ENCODE measurements around the gene LOX.

LOX gene

DNA sequence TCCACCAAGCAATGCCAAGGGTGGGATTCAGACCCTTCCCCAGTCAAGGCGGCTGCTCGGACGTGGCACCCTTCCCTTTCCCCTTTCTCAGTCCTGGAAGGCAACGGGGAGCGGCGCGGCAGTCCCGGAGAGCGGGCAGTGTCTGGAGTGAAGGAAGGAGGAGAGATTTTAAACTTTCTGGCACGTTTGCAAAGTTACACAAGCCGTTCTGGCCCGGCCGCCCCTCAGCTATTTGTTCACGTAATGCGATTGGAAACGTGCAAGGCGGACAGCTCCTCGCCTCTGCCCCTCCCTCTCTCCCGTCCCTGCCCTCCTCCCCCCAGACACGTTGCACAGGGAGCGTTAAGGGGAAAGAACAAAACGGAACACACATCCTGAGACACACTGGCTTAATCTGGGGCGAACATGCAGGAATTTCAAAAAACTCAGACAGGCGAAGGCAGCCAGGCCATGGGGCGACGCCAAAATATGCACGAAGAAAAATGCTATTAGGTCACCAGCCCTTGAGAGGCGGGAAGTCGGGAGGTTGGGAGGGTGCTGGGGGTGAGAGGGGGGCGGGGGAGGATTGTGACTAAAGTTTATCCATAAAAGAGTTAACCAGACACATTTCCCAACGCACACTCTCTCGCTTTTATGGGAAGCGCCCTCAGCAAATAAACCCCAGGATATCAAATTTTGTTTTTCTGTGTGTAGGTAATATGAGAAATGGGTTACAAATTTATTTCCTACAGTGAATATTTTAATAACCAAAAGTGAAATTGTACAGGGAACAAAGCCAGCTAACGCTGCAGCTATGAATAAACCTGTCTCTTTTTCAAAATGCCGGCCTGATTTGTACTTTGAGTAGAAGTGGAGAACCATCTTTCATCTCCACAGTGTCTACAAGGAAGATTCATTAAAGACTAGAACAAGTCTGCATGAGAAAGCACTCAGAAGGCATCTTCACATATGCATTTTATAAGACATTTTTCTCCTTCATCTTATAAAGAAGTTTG is at the start of gene LOX:
TSS of gene LOX (minus strand) at position 144 of the 995 bp plus-strand sequence. CDS start 274 bp downstream, outside the sequence.
- no peak for DNase-seq

- DNase-seq: no peak
Observed at GRCh38 chr5:122126756-122127321, 48.8 kb upstream of the LOX start.

DNA sequence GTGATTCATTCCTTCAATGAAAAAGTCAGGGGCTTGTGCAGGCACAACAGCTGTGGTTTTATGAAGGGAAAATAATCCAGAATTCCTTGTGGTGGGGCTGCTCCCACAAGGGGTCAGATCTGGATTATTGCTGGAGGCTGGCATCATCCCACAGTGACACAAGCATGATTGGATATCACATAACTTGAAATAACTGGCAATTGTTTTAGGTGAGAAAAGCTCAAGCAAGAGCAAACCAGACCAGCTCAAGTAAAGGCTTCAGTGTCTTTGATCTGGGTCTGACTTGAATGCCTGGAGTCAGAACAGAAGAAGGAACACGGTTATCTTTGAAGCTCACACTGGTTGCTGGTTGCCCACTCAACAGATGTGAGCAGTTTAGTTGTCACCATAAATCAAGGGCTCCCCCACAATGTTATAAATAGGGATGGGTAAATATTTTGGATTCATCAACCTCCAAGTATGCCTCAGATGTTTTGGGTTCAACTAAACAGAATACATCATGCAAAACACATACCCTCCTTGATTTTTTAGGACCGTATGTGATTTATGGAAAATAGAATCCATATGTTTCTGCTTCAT is 48.2 kb upstream of the LOX start:
- DNase-seq: no peak

DNA sequence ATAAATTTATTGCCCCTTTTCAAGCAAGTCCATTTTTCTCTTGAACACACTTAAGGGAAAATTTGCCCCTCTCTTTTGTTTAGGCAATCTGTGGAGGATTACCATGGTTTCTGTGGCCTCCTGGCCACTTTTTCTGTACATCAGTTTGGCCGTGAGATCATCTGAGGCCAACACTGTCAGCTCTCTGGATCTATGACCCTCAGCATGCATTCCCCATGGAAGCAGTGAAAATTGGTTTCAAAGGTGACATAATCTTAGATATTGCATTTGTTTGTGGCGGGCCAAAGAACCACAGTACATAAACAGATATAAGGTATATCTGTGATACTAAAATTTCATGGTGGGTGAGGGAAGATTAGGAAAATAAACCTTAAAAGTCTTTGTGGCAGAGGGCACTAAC is 46.7 kb upstream of the LOX start:
- DNase-seq: no peak

- no peak for DNase-seq
Observed at GRCh38 chr5:122121479-122122465, 43.7 kb upstream of the LOX start.

GRCh38 chr5:122120957-122121356 is 42.9 kb upstream of the LOX start:
- no peak for DNase-seq

DNA sequence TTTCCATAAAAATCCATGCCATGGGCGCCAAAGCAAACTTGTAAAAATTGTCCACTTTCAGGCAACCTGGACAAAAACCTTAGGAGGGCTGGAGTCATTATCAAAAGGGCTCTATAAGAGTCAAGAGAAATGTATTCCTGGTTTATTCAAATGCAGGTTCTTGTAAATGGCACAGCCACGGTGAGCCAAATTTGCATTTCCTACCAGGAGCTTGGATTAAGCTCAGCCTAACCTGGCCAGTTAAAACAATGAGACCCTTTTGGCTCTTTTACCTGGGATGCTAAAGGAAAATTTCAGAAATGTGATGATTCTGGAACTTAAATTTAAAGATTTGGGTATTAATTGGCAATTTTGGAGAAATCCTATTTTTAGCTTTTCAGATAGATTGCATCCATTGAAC is 42.4 kb upstream of the LOX start:
- no peak for DNase-seq

GRCh38 chr5:122119205-122119604 is 41.1 kb upstream of the LOX start:
- DNase-seq: no peak

GRCh38 chr5:122118356-122118948 is 40.4 kb upstream of the LOX start:
- DNase-seq: no peak

DNA sequence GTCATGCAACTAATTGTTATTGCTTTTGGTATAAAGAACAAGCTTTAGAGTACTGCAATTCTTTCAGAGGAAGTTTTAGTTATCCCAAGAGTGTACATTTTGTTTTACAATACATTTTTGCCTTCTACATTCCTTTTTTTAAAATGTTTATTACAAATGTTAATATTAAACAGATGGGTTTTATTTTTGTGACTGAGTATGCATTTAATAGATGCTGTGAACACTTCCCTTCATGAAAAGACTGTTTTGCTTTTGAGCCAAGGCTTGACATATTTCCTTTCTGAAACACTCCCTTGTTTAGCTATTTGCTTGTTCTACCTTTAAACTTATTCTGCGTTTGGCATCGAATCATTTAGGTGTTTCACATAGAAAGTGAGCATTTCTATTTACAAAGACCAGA is 36.4 kb upstream of the LOX start:
- DNase-seq: no peak

DNA sequence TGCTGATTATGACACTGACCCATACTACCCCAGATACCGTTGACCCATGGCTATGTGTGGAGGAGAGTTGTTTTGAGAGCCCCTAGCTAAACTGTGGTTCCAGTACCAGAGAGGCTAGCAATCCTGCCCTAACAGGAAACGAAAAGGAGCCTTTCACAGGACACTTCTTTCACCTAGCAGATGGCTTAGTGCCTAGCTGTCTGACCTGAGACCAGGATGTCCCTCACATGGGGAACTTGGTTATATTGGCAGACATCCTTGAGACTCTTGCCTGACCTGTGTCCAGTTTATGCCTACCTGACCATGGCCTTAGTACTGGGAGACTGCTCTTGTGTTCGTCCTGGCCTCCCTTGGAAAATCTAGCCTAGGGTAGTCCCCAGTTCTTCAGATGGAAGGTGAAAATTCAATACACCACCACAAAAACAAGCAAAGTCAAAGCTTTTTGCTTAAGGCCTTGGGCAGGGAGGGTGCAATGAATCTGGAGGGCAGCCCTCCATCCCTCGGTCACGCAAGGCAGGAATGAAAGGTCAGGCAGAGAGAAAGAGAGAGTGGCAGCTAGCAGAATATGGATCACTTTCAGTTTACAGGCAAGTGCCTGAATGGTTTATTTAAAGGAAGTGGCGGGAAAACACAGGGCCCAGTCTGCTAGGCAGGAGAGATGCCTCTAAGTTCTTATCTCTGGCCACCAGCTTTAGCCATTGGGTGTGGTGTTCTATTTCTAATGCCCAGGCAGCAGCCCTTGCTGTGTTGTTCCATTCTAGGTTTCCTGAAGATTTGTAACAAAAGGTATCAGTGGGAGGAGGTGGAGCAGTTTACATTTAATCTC is 34.9 kb upstream of the LOX start:
- DNase-seq: no peak

- DNase-seq: no peak
Observed at GRCh38 chr5:122112063-122112462, 34.0 kb upstream of the LOX start.

DNA sequence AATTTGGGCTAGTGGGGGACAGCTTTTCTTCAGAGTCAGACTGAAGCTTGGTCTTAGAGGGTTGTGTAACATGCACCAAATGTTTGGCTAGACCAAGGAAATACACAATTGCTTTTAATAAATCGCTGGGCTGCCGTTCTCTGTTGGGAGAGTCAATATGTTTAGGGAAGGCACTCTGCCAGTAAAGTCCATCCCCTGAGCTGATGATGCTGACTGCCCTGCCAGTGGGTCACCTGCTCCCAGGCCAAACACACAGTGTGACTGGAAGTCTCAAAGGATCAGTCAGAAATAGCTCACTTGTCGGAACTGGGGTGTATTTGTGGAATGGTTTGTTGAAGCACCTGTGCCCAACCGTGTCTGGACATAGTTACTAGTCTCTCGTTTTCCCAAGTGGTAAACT is 33.4 kb upstream of the LOX start:
- DNase-seq: no peak

DNA sequence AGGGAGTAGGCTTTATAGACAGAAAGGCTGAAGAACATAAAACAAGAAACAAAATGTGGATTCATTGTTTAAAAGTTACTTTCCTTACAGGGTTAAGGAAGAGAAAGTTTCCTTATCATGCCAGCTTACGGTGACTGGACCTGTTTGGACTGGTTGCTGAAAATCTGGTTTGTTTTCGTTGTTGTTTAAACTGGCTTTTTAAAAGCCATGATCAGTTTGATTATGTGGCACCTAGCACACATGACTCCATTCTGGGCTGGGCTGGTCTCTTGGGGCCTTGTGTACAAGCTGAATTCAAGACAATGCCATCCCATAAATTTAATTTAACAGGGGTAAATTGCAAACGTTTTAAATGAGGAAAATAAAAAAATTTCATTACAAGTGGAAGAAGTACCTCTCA is 32.9 kb upstream of the LOX start:
- no peak for DNase-seq

DNA sequence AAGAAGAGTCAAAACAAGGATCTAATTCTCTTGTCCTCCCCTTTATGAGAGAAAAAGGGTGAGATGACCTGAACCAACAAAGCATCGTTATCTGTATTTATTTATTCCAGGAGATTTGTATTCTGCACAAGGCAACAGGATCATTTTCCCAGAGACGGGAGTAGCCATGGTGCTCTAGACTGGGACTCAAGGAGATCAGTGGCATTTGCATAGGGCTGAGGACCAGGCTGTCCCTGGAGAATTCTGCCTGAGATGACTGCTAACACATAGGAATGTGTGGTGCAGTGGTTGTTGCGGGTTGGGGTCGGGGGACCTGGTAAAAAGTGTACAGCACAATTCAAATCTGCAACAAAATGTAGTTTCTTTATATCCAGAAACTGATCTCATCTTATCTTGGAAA is 29.0 kb upstream of the LOX start:
- no peak for DNase-seq

DNA sequence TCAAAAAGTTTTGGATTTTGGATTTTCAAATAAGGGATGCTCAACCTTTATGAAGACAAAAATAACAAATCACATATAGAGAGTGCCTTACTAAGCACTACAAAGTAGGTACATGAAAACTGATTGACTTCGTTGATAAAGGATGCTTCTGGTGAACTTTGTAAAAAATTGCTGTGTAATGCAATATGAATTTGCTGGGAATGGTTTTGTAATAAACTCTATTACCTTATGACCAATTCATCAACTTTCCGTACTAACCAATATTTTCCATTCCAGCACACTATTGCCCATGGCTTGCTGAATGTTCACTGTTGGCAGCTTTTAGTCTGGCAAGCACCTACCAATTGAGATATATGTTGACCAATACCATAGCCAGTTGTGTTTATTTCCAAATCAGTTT is 27.9 kb upstream of the LOX start:
- DNase-seq: no peak

- no peak for DNase-seq
Observed at GRCh38 chr5:122102825-122103224, 24.8 kb upstream of the LOX start.

GRCh38 chr5:122101636-122102285 is 23.7 kb upstream of the LOX start:
- DNase-seq: no peak

DNA sequence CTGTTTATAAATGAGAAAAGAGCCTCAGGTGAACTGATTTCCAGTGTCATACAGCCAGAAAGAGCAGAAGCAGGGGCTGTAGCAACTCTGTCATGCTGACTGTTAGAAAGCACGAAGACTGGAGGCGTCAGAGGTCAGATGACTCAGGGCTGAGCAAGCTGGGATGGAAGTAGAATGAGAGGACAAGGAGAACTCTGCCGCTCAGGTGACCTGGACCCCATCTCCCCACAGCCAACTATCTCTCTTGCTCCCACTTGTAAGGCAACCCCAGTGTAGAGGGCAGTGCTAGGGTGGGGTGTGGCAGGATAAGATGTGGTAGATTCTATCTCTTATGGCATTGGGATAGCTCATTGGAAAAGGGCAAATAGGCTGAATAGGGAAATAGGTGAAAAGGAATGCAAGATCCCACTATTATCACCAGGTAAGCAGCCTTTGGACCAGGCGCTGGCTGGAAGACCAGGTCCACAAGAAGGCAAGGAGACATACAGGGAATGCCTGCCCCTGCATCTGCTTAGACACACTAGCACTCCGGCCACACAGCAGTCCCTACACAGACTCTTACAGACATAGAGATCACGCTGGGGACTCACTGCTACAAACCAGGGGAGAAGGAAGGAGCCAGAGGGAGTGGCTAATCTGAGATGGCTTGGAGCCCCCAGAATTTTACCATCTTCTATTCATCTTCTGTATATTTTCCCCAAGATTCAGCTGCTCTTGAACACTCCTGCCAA is 21.2 kb upstream of the LOX start:
- DNase-seq: no peak

GRCh38 chr5:122097391-122097790 is 19.3 kb upstream of the LOX start:
- DNase-seq: no peak

Measured in activated effector memory CD4-positive, alpha-beta T cell treated with Interleukin-2 at 50 U/mL for 16 hours (primary cell).